Liver (tissue), 9 donors: ENCODE measurements around the gene NADSYN1. TPM values are rescaled to one million over a fixed set of nuclear protein-coding genes. Genes with fewer than 3 reads are reported as not detected.

Source experiments
- DNase-seq: peaks from one replicate; pipeline ENCODE4 v3.0.0-alpha.2; 2017; ENCODE audit warnings: low spot score
- H3K27ac ChIP-seq, 2 donors: one replicate each; pipeline ENCODE4 v1.7.0; 2013; ENCODE audit warnings: inconsistent platforms in 2 of 2, low read length in 2 of 2, control low read depth in 1 of 2, low read depth in 1 of 2, mild to moderate bottlenecking in 1 of 2
- H3K27me3 ChIP-seq, 4 donors: one replicate each; pipeline versions ENCODE4 v1.6.1 to v1.7.0; 2013; ENCODE audit warnings: low read length in 3 of 4, inconsistent platforms in 1 of 4, mild to moderate bottlenecking in 1 of 4, moderate library complexity in 1 of 4; ENCODE audit not compliant: control insufficient read depth in 4 of 4, insufficient read depth in 4 of 4
- H3K36me3 ChIP-seq, 4 donors: one replicate each; pipeline versions ENCODE4 v1.6.1 to v1.7.0; 2013; ENCODE audit warnings: low read length in 3 of 4, mild to moderate bottlenecking in 3 of 4, low read depth in 1 of 4, moderate library complexity in 1 of 4; ENCODE audit not compliant: control insufficient read depth in 4 of 4, insufficient read depth in 3 of 4
- H3K4me1 ChIP-seq, 4 donors: one replicate each; pipeline versions ENCODE4 v1.6.1 to v1.7.0; 2013; ENCODE audit warnings: low read length in 3 of 4, mild to moderate bottlenecking in 3 of 4, moderate library complexity in 1 of 4; ENCODE audit not compliant: control insufficient read depth in 4 of 4, insufficient read depth in 4 of 4
- H3K4me3 ChIP-seq, 3 donors: one replicate each; pipeline versions ENCODE4 v1.6.1 to v1.7.0; 2013; ENCODE audit warnings: low read length in 3 of 3, control low read depth in 1 of 3, low read depth in 1 of 3, mild to moderate bottlenecking in 1 of 3
- H3K9ac ChIP-seq, 2 donors: one replicate each; pipeline ENCODE4 v1.7.0; 2013; ENCODE audit warnings: low read length in 2 of 2, mild to moderate bottlenecking in 2 of 2, moderate library complexity in 2 of 2, control low read depth in 1 of 2, low read depth in 1 of 2
- H3K9me3 ChIP-seq, 4 donors: one replicate each; pipeline versions ENCODE4 v1.6.1 to v1.7.0; 2013; ENCODE audit warnings: low read length in 3 of 4; ENCODE audit not compliant: control insufficient read depth in 4 of 4
- CTCF ChIP-seq: fragments of 150-350 bp; IDR thresholded peaks from 2 replicates; pipeline ENCODE4 v1.5.1; 2017; ENCODE audit warnings: improper control_type of control experiment, low read depth, low read length; ENCODE audit not compliant: missing input control
- EGR1 ChIP-seq, 2 donors: IDR thresholded peaks; 2 replicates each; pipeline ENCODE4 v1.6.1; 2016 to 2018; ENCODE audit warnings: antibody characterized with exemption in 2 of 2, low read depth in 2 of 2
- GABPA ChIP-seq, 2 donors: IDR thresholded peaks in 1 of 2; conservative IDR thresholded peaks in 1 of 2; 2 replicates each; pipeline ENCODE4 v1.6.1; 2016; ENCODE audit warnings: antibody characterized with exemption in 2 of 2, mild to moderate bottlenecking in 1 of 2, moderate library complexity in 1 of 2
- HNF4A ChIP-seq, 2 donors: conservative IDR thresholded peaks; 2 replicates each; pipeline ENCODE4 v1.6.1; 2016; ENCODE audit warnings: antibody characterized with exemption in 2 of 2, mild to moderate bottlenecking in 2 of 2
- HNF4G ChIP-seq: IDR thresholded peaks from 2 replicates; pipeline ENCODE4 v1.6.1; 2016; ENCODE audit warnings: antibody characterized with exemption
- JUND ChIP-seq, 2 donors: IDR thresholded peaks; 2 replicates each; pipeline ENCODE4 v1.6.1; 2016; ENCODE audit warnings: antibody characterized with exemption in 2 of 2
- RAD21 ChIP-seq, 2 donors: IDR thresholded peaks; 2 replicates each; pipeline ENCODE4 v1.6.1; 2016; ENCODE audit warnings: antibody characterized with exemption in 2 of 2, mild to moderate bottlenecking in 2 of 2
- REST ChIP-seq: IDR thresholded peaks from 2 replicates; pipeline ENCODE4 v1.6.1; 2016; ENCODE audit warnings: antibody characterized with exemption, mild to moderate bottlenecking
- RXRA ChIP-seq, 2 donors: IDR thresholded peaks; 2 replicates each; pipeline ENCODE4 v1.6.1; 2017 to 2018; ENCODE audit warnings: antibody characterized with exemption in 2 of 2, mild to moderate bottlenecking in 1 of 2
- SP1 ChIP-seq: IDR thresholded peaks from 2 replicates; pipeline ENCODE4 v1.6.1; 2018; ENCODE audit warnings: antibody characterized with exemption, mild to moderate bottlenecking
- YY1 ChIP-seq: IDR thresholded peaks from 2 replicates; pipeline ENCODE4 v1.6.1; 2016; ENCODE audit warnings: antibody characterized with exemption, mild to moderate bottlenecking
- WGBS: extraction: QIAGEN DNeasy Blood & Tissue Kit; methylation state at CpG from one replicate; pipeline ENCODE4 v1.1.7; 2013; 5-methylcytosine and 5-hydroxymethylcytosine counted together
- polyA plus RNA-seq, 2 donors: library from polyadenylated mRNA; stranded (reverse) in 1 of 2; unstranded in 1 of 2; fragments of 200-250 nt in 1 of 2; fragments of >200 nt in 1 of 2; fragmentation: Nextera tagmentation in 1 of 2; extraction: Ambion mirVana in 1 of 2; gene quantifications; one replicate each; pipeline versions ENCODE4 v1.2.1 to v1.2.3, GENCODE V29; 2013 to 2015
- total RNA-seq, 2 donors: library from RNA; depleted of rRNA; stranded (reverse); fragments of >200 nt; gene quantifications; one replicate each; pipeline ENCODE4 v1.2.3, GENCODE V29; 2014
- TF ChIP-seq, protein P1 (sequence below): IDR thresholded peaks from 2 replicates; pipeline ENCODE4 v1.6.1; 2016; ENCODE audit warnings: antibody characterized with exemption
- donor health status: healthy.
- donor health status: healthy.
- donor health status: healthy.
- donor health status: healthy.
- donor health status: healthy.

The NADSYN1 gene
- total and polyA plus RNA-seq, 4 donors, result 16.6 to 33.6 (median 22.2) TPM

- Histone ChIP-seq H3K27ac (peak within 1 kb of the TSS; percentile 97), H3K4me3 (peak within 1 kb of the TSS; percentile 80 to 88 (median 84)), H3K36me3 (peaks cover 4 to 18% (median 12%) of the 10 kb centered on the region in 4 donors), H3K9me3 (no peaks in the 10 kb centered on the region), H3K4me1 (peaks cover 5 to 46% (median 27%) of the 10 kb centered on the region in 4 donors), H3K27me3 (no peaks in the 10 kb centered on the region), H3K9ac (peak within 1 kb of the TSS; percentile 86 to 92)
- TF ChIP-seq SP1 (peak; percentile 36), RAD21 (IDR thresholded peaks at IDR 0.05) (no peak), HNF4A (conservative IDR thresholded peaks at IDR 0.05) (peak in 1 of 2 donors; percentile 60), CTCF (no peak), HNF4G (no peak), REST (no peak), JUND (IDR thresholded peaks at IDR 0.05) (peak in 1 of 2 donors; percentile 12), YY1 (peak; percentile 8), RXRA (IDR thresholded peaks at IDR 0.05) (peak; percentile 13 to 41), GABPA (IDR thresholded peaks at IDR 0.05 in 1 of 2, conservative IDR thresholded peaks at IDR 0.05 in 1 of 2) (no peak), EGR1 (IDR thresholded peaks at IDR 0.05; ENCODE audit: low read depth in 2 of 2) (peak; percentile 64 to 96)
- TF ChIP-seq, protein P1, sequence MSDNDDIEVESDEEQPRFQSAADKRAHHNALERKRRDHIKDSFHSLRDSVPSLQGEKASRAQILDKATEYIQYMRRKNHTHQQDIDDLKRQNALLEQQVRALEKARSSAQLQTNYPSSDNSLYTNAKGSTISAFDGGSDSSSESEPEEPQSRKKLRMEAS, result peak; percentile 24
- DNase-seq, result peak; percentile 93
- under 1% methylated on average over 78 of the region's 78 CpGs for WGBS
These were observed 4.5 kb upstream of the NADSYN1 start, which contains the start of gene DHCR7 for GRCh38 chr11:71448257-71449171. Gene DHCR7, minus strand, starts transcription at chr11:71448393. Its CDS starts 3,441 bp downstream, at chr11:71444952.

DNA sequence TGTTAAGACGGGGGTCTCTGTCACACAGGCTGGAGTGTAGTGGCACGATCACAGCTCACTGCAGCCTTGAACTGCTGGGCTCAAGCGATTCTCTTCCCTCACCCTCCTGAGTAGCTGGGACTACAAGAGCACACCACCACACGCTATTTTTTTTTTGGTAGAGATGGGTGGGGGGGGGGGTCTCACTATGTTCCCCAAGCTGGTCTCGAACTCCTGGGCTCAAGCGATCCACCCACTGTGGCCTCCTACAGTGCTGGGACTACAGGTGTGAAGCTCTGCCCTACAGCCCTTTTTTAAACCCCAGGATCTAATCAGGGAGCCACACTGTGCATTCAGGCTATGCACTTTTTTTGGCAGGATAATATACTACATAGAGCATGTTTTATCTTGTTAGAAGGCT is 3.4 kb upstream of the NADSYN1 start:
- 50% methylated on average over 6 of the region's 6 CpGs for WGBS
- Histone ChIP-seq H3K4me3 (peak overlapping the region; percentile 59 to 88 (median 84)), H3K9ac (peak overlapping the region; percentile 58 to 86), H3K27ac (peak overlapping the region; percentile 94 to 97), H3K36me3 (peaks cover 2 to 9% (median 2%) of the 10 kb centered on the region in 4 donors), H3K27me3 (no peaks in the 10 kb centered on the region), H3K9me3 (no peaks in the 10 kb centered on the region), H3K4me1 (peaks cover 10 to 56% (median 34%) of the 10 kb centered on the region in 4 donors)
- TF ChIP-seq EGR1 (IDR thresholded peaks at IDR 0.05; ENCODE audit: low read depth in 2 of 2) (no peak), GABPA (IDR thresholded peaks at IDR 0.05 in 1 of 2, conservative IDR thresholded peaks at IDR 0.05 in 1 of 2) (no peak)
- no peak for DNase-seq
